Measurements from ENCODE around the gene USP40. TPM values are rescaled to one million over a fixed set of nuclear protein-coding genes. Genes with fewer than 3 reads are reported as not detected.

USP40 gene
- total and polyA plus RNA-seq, 9 of the 15 experiments (the other 6 are each of a cell fraction or from before 2014, with no cell fraction given) = 5.5 to 15.0 (median 9.3) TPM

GRCh38 chr2:233457356-233457755 is 109.2 kb downstream of the USP40 start:
- Histone ChIP-seq H3K9ac (ENCODE audit: insufficient read depth in 1 of 2, low read depth in 2 of 2, low read length in 2 of 2) (no peak overlapping the region), H4K20me1 (replicated peaks; ENCODE audit: control insufficient read depth, insufficient read depth, low read length) (no peaks in the 10 kb centered on the region), H3K4me3 (no peak overlapping the region), H2AFZ (ENCODE audit: low read depth, low read length) (no peak overlapping the region), H3K4me1 (replicated peaks in 1 of 2; ENCODE audit: control insufficient read depth in 2 of 2, insufficient read depth in 2 of 2, low read length in 2 of 2) (peaks cover 0 to under 1% of the 10 kb centered on the region in 2 experiments; a peak in 2 of 5 replicates), H3K27ac (ENCODE audit: extremely low read depth, low read depth, low read length) (no peak overlapping the region), H3K9me3 (replicated peaks; ENCODE audit: control insufficient read depth, insufficient read depth, low read depth, low read length) (no peaks in the 10 kb centered on the region), H3K79me2 (ENCODE audit: control insufficient read depth, insufficient read depth, low read length) (no peaks in the 10 kb centered on the region), H3K27me3 (ENCODE audit: control insufficient read depth in 2 of 2, insufficient read depth in 2 of 2, low read length in 2 of 2) (no peaks in the 10 kb centered on the region), H3K9me1 (ENCODE audit: control insufficient read depth, insufficient read depth, low read length) (no peaks in the 10 kb centered on the region), H3K36me3 (ENCODE audit: control insufficient read depth, insufficient read depth, low read length) (peaks cover 52% of the 10 kb centered on the region; the same call in 2 of the 3 replicates), H3K4me2 (ENCODE audit: insufficient read depth, low read length) (no peak overlapping the region)
- in situ Hi-C loops (cut with MboI) (no loop called here), intact Hi-C loops (cut with micrococcal nuclease) (no loop called here)
- 95% methylated on average over 4 of the region's 5 CpGs for WGBS (ENCODE audit: insufficient coverage, low coverage, missing lambda C conversion rate)
- no peak for DNase-seq (ENCODE audit: extremely low read depth in 1 of 4, low spot score in 3 of 4)
- TF ChIP-seq TEAD4 (IDR thresholded peaks at IDR 0.05; ENCODE audit: low read length) (no peak), TEAD4 (CRISPR knock-in tag; IDR thresholded peaks at IDR 0.05; ENCODE audit: borderline replicate concordance) (no peak), ILF3 (IDR thresholded peaks at IDR 0.05; ENCODE audit: borderline replicate concordance) (no peak), BRD9 (IDR thresholded peaks at IDR 0.05; ENCODE audit: low read depth, partially characterized antibody) (no peak), ZNF717 (CRISPR knock-in tag; IDR thresholded peaks at IDR 0.05) (no peak), CBFA2T2 (conservative IDR thresholded peaks at IDR 0.05) (no peak), POLR2AphosphoS2 (IDR thresholded peaks at IDR 0.05; ENCODE audit: low read length) (no peak), TCF7L2 (IDR thresholded peaks at IDR 0.05; ENCODE audit: low read depth, low read length) (no peak), FOXJ2 (tag; IDR thresholded peaks at IDR 0.05) (no peak), ZNF507 (tag; conservative IDR thresholded peaks at IDR 0.05) (no peak), U2AF1 (optimal IDR thresholded peaks at IDR 0.05; ENCODE audit: low read depth, low read length) (no peak), SMC3 (conservative IDR thresholded peaks at IDR 0.05; ENCODE audit: insufficient read depth, low read depth, low read length) (no peak), ZNF79 (CRISPR knock-in tag; IDR thresholded peaks at IDR 0.05; ENCODE audit: low read depth) (no peak), FOXM1 (IDR thresholded peaks at IDR 0.05; ENCODE audit: low read depth) (no peak), FOXM1 (CRISPR knock-in tag; IDR thresholded peaks at IDR 0.05; ENCODE audit: low read depth) (no peak), ZFP30 (CRISPR knock-in tag; IDR thresholded peaks at IDR 0.05; ENCODE audit: borderline replicate concordance) (no peak), NFIC (IDR thresholded peaks at IDR 0.05) (no peak), NR2C1 (IDR thresholded peaks at IDR 0.05) (no peak), NR2C1 (tag; IDR thresholded peaks at IDR 0.05) (no peak), POLR2H (tag; IDR thresholded peaks at IDR 0.05; ENCODE audit: low read depth) (no peak), TCFL5 (CRISPR knock-in tag; conservative IDR thresholded peaks at IDR 0.05) (no peak), CCNT2 (IDR thresholded peaks at IDR 0.05; ENCODE audit: borderline replicate concordance, extremely low read depth, insufficient read length, low read depth, low read length) (no peak), SIN3B (IDR thresholded peaks at IDR 0.05; ENCODE audit: low read depth) (no peak)
- no peak for ATAC-seq
- ChIA-PET POLR2A (no interaction called here), CTCF (ENCODE audit: low intra/inter-chr PET ratio) (no interaction called here)
- BruUV-seq (replicated peaks) = no TSS peak
- no peak for FAIRE-seq
